Measurements from ENCODE around the gene MXI1.

MXI1 gene

DNA sequence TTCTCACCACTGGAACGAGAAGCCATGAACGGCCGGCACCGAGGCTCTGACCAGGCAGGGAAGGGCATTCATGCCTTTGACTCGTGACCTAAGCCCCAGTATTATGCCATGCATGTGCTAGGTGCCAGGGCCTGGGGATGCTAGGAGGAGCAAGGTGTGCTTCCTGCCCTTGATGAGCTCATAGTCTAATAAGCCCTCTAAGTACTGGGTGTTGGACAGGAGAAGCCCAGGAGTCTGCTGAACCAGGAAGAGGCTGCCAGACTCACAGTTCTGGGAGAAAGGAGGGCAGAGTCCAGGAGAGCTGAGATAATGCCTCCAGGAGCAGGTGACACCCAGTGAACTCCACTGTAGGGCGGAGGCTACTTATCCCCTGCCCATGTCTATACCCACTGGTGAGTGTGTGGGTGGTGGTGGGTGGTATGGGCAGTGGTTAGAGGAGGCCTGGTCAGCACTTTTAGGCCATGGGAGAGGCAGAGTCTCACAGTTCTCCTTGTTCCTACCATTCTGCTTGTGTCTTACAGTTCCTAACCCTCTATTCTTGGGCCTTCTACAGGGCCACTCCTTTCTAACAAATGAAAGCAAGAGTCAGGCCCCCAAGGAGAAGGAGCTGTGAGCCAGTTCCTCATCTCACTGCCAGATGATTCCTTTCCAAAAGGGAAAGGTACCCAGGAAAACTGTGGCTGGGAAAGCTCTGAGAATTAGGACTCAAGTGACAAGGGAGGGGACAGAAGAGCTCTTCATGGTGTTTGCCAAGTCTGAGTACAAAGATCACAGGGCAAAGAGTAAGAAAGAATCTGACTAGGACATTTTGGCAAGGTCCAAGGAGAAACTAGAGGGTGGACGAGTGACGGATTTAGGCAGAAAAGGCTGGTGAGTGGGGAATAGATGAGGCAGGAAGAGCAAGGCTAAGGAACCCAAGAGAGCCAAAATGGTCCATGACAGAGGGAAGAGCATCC, 3.6 kb upstream of the MXI1 start:
- Mint-ChIP-seq H3K27ac (no peak overlapping the region), H3K9me3 (no peaks in the 10 kb centered on the region), H3K36me3 (no peaks in the 10 kb centered on the region), H3K4me1 (peaks cover 14% of the 10 kb centered on the region), H3K27me3 (peaks cover 14% of the 10 kb centered on the region), H3K4me3 (no peak overlapping the region)
- DNase-seq (ENCODE audit: low spot score in 2 of 2) = no peak
- no peak for ATAC-seq (ENCODE audit: low read depth)

DNA sequence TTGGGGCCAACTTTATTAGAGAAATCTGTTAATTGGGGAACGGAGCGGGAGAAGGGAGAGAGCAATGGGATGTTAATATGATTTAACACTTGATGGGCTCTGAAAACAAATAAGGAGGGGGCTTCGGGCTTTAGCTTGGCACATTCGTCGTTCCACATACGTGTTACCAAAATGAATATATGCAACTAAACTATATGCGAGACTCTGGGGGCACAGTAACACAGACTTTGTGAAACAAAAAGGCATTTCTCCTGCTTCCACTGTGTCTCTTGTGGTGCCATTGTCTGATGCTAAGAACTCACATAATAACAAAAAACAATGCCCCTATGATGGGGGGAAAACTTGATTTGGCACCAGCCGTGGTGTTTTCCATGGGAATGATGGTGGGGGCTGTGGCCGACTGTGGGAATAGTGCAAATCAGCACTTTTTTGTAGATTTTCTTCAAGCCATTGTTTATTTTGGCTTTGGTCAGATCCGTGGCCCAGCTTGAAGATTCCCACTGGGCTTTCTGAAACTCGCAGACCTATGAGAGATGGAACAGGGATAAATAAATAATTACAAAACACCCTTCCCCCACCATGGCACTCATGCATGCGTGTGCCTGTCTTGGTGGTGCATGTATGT, 2.2 kb upstream of the MXI1 start:
- H3K27me3 Mint-ChIP-seq = peaks cover 14% of the 10 kb centered on the region
- ATAC-seq (ENCODE audit: low read depth) (no peak), DNase-seq (ENCODE audit: low spot score in 2 of 2) (no peak)
- H3K27ac Mint-ChIP-seq = no peak overlapping the region
- H3K36me3 Mint-ChIP-seq = no peaks in the 10 kb centered on the region
- no peaks in the 10 kb centered on the region for H3K9me3 Mint-ChIP-seq
- no peak overlapping the region for H3K4me3 Mint-ChIP-seq
- peaks cover 20% of the 10 kb centered on the region for H3K4me1 Mint-ChIP-seq

DNA sequence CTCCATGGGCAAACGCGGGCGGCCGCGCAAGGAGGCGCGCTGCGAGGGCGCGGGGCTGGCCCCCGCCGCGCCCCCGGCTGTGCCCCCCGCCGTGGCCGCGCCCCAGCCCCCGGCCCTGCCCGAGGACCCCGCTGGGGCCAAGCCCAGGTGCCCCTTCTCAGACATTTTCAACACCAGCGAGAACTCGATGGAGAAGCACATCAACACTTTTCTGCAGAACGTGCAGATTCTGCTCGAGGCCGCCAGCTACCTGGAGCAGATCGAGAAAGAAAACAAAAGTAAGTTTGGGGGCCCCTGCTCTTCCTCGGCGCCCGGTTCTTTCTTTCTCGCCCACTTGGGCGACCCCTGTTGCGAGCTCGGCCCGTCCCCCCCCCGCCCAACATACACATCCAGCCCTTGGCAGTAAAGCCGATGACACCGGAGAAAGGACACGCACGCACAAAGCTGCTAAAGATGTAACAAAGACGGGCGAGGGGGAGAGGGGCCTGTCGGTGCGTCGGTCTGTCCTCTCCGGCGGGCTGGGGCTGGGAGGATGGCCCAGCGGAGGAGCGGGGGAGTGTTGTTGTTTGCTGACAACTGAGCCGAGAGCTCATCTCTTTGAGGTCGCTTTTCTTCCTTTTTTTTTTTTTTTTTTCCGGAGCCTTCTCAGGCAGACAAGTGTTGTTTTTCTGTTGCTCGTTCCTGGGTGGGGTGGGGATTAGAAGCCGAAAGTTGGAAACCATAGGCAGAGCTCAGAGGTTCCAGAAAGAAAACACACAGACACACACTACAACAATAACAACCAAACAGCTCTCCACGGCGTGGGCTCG, 604 bp downstream of the MXI1 start:
- Mint-ChIP-seq H3K4me1 (peaks cover 39% of the 10 kb centered on the region), H3K27ac (no peak overlapping the region)
- no peak for ATAC-seq (ENCODE audit: low read depth)

DNA sequence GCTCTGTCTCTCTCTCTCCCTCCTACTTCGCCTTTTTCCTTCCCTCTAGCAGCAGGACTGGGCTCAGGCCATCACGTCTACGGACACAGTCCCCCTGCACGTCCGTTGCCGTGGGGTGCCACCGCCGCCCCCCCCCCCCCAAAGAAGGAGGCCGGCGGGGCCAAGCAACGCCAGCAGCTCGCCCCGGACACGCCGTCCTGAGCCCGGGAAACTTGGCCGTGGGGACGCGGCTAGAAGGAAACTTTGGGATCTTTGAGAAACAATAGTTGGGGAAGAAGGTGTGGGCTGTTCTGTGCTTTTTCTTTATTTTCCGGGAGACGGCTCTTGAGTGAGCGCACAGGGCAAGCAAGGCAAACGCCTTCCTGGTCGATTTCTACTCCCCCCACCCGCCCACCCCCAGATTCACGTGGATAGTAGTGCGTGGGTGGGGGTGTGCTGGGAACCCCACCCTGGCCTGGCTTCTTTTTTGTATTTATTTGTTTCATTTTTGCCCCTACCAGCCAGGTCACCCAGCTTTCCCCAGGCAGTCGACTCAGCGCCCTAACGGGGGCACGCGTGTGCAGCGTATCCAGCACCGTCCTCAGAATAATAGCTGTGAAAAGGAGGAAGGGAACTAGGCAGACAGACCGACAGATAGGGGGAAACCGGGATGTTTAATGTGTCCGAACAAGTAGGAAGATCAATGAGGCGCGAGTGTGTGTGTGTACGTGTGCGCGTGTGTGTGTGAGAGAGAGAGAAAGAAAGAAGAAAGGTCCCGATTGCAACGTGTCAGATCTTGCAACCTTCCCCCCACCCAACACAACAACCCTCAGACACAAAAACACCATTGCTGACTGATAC, 1.4 kb downstream of the MXI1 start:
- Mint-ChIP-seq H3K27ac (peak overlapping the region; percentile 42), H3K36me3 (no peaks in the 10 kb centered on the region), H3K27me3 (peaks cover 7% of the 10 kb centered on the region), H3K4me1 (peaks cover 42% of the 10 kb centered on the region), H3K4me3 (peak overlapping the region; percentile 90), H3K9me3 (no peaks in the 10 kb centered on the region)
- no peak for DNase-seq (ENCODE audit: low spot score in 2 of 2)
- ATAC-seq (ENCODE audit: low read depth) = peak; percentile 18

More for the DNA sequence above, 604 bp downstream of the MXI1 start:
- H3K27me3 Mint-ChIP-seq = peaks cover 10% of the 10 kb centered on the region
- H3K4me3 Mint-ChIP-seq = peak overlapping the region; percentile 90
- H3K9me3 Mint-ChIP-seq = no peaks in the 10 kb centered on the region
- peak in 1 of 2 donors; percentile 29 for DNase-seq (ENCODE audit: low spot score in 2 of 2)
- no peaks in the 10 kb centered on the region for H3K36me3 Mint-ChIP-seq

DNA sequence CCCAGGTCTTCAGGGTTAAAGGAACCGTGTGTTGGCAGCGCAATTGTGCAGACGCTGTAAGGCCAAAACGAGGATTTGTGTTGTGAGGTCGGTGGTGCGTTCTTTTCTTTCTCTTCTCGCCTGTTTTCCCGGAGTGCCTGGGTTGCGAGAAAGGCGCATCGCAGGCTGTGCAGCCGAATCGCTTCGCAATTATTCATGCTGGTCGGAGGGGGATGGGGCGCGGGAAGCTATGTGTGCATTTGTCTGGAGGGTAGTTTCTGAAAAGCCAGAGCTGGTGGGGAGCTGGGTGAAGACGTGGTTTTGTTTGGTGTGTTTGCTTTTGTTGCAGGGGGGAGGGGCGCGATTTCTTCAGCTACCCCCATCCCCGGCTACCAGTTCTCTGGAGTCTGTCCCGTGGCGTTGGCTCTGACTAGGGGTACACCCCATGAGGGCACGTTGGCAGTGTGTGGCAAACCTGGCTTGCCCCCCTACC, 2.1 kb downstream of the MXI1 start:
- Mint-ChIP-seq H3K9me3 (no peaks in the 10 kb centered on the region), H3K4me1 (peaks cover 43% of the 10 kb centered on the region), H3K27me3 (peaks cover 7% of the 10 kb centered on the region), H3K36me3 (no peaks in the 10 kb centered on the region), H3K4me3 (peak overlapping the region; percentile 90), H3K27ac (peak overlapping the region; percentile 42)
- DNase-seq (ENCODE audit: low spot score in 2 of 2) (peak in 1 of 2 donors; percentile 48), ATAC-seq (ENCODE audit: low read depth) (peak; percentile 11)

DNA sequence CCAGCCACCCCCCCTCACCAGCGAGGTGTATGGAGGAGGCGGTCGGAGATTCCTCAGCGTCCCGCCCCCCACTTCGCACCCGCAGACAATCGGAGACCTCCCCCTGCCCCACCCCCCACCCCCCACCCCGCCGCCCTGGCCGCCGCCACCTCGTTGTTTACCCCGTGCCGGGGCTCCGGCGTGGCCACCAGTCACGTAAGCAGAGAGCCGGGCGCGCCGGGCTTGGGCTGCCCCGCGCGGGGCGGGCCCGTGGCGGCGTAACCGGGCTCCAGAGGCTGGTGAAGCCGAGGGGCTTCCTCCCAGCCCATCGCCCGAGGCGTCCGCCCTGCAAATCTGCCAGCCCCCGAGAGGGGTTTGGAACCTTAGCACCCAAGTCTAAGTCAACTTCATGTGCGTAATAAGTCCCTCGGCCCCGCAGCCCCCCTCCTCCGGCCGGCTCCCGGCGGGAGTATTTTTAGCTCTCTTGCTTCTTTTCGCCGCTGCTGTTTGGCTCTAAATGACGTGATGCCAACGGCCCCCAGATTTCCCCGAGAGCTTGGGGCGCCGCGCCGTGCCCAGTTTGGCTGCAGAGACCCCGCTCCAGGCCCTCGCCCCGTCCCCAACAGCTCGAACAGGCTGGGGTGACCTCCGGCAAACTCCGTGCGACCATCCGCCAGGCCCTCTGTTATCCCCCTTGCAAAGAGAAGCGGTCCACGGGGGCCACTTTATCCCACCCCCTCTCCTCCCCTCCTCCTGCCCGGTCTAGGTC, 2.7 kb downstream of the MXI1 start:
- Mint-ChIP-seq H3K27me3 (peaks cover 7% of the 10 kb centered on the region), H3K4me3 (peak overlapping the region; percentile 90), H3K27ac (peak overlapping the region; percentile 82), H3K9me3 (no peaks in the 10 kb centered on the region), H3K36me3 (no peaks in the 10 kb centered on the region), H3K4me1 (peaks cover 43% of the 10 kb centered on the region)
- peak in 1 of 2 donors; percentile 49 for DNase-seq (ENCODE audit: low spot score in 2 of 2)
- no peak for ATAC-seq (ENCODE audit: low read depth)

DNA sequence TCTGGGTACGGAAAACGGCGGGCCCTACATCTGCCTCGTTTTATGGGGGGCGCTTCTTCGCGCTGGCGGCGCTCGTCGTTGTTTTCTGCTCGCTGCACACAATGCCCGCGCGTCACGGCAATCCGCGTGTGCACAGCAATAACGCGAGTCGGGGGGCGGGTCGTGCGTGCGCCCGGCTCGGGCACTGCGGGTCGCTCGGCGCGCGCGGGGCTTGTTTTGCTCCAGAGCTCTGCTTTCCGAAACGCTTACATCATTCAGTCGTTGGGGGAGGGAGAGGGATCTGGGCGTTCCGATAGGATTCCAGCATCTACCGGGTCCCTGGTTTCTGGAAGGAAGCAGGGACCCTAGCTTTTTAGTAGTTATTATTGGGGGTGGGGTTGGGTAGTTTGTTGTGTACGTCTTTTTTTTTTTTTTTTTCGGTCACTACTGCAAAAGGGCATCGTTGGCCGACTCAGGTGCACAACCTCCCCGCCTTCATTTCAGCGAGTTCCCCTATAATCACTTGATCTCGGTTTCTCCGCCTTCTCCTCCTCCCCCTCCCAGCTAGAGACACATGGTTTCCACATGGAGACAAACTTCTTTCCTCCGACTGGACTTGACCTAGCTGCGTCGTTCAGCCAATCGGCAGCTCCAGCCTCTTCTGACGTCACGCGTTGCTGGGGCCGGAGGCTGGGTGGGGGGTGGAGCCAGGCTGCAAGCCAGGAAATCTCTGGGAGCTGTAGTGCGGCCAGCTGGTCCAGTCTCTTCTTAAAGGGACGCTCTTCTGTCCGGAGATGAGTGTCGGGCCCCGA, 3.5 kb downstream of the MXI1 start:
- ATAC-seq (ENCODE audit: low read depth) (peak; percentile 72), DNase-seq (ENCODE audit: low spot score in 2 of 2) (peak; percentile 86 to 95)
- H3K36me3 Mint-ChIP-seq = no peaks in the 10 kb centered on the region
- H3K27ac Mint-ChIP-seq = peak overlapping the region; percentile 82
- H3K4me1 Mint-ChIP-seq = peaks cover 45% of the 10 kb centered on the region
- H3K4me3 Mint-ChIP-seq = peak overlapping the region; percentile 90
- H3K27me3 Mint-ChIP-seq = peaks cover 7% of the 10 kb centered on the region
- H3K9me3 Mint-ChIP-seq = no peaks in the 10 kb centered on the region

DNA sequence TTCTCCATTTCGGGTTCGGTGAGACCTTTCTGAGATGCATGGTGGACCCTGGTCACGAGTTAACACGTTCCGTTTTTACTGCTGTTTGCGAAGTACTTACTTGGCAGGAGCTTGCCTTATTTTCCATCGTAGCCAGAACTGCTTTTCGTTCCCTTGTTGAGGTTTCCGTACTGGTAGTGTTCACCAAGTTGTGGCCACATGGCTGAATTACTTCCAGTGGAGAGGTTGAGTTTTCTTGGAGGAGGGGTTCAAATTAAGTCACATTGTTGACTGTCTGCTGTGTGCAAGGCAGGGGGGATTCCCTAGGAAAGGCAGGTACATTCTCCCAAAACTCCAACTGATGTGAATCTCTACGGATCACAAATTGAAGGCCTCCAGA, 4.0 kb downstream of the MXI1 start:
- ATAC-seq (ENCODE audit: low read depth) (no peak), DNase-seq (ENCODE audit: low spot score in 2 of 2) (no peak)
- peak overlapping the region; percentile 82 for H3K27ac Mint-ChIP-seq
- H3K36me3 Mint-ChIP-seq = no peaks in the 10 kb centered on the region
- peaks cover 45% of the 10 kb centered on the region for H3K4me1 Mint-ChIP-seq
- peak overlapping the region; percentile 90 for H3K4me3 Mint-ChIP-seq
- H3K27me3 Mint-ChIP-seq = peaks cover 4% of the 10 kb centered on the region
- no peaks in the 10 kb centered on the region for H3K9me3 Mint-ChIP-seq

DNA sequence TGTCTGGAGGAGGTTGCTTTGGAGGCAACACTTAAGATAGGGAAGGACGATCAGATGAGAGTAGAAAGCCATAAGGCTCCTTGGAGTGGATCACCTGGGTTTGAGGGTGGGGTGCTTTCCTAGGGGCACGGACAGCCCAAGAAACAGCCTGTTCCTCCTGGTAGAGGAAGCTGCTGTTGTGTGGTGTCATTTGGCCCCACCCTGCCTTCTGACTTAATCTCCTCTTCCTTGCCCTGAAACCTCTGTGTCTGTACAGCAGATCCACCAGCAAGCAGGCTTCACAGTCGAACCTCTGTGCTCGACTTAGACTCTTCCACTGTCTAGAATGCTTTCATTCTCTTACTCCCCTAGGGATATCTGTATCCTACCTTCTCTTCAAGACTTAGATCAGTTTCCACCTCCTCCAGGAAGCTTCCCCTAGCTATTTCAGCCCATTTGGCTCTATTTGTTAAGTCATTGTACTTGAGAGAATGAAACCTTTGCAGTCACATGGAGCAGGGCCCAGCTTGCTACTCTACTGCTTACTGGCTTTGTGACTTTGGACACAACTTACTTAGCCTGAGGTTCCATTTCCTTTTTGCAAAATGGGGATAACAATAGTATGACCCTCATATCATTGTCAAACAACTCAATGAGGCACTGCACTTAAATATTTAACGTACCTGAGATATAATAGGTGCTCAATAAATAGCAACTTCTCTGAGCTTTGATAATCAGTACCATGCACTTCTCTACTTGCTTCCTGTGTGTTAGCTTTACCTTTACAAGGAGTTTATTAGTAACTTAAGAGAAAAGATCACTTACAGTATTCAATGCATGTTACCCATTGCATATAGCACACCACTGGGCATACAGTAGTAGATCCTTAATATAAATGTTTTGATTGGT, 5.0 kb downstream of the MXI1 start:
- H3K27me3 Mint-ChIP-seq = no peaks in the 10 kb centered on the region
- no peaks in the 10 kb centered on the region for H3K9me3 Mint-ChIP-seq
- H3K36me3 Mint-ChIP-seq = no peaks in the 10 kb centered on the region
- H3K4me3 Mint-ChIP-seq = peak overlapping the region; percentile 90
- peak overlapping the region; percentile 82 for H3K27ac Mint-ChIP-seq
- peak; percentile 33 for ATAC-seq (ENCODE audit: low read depth)
- peaks cover 41% of the 10 kb centered on the region for H3K4me1 Mint-ChIP-seq
- no peak for DNase-seq (ENCODE audit: low spot score in 2 of 2)

DNA sequence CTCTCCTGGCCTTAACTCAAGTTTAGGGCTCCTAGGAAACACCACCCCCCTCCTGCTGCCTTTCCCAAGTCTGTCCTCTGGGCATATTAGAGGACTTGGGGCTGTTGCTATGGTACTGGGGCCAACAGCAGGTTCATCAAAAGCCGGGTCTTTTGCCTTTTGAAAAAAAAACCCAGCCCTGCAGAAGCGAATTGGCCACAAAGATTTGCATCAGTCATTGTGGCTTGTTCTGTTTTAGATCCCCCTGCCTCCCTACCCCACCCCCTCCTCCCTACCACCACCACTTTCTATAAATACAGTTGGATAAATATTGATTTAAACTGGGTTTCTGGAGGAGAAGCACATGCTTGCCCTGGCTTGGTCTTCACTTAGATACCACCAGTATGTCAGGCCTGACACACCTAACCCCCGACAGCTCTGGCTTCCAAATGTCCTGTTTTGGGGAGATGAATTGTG, 7.0 kb downstream of the MXI1 start:
- no peak overlapping the region for H3K4me3 Mint-ChIP-seq
- peaks cover 31% of the 10 kb centered on the region for H3K4me1 Mint-ChIP-seq
- peak; percentile 5 for ATAC-seq (ENCODE audit: low read depth)
- no peak for DNase-seq (ENCODE audit: low spot score in 2 of 2)
- H3K27me3 Mint-ChIP-seq = no peaks in the 10 kb centered on the region
- no peak overlapping the region for H3K27ac Mint-ChIP-seq
- H3K9me3 Mint-ChIP-seq = no peaks in the 10 kb centered on the region
- no peaks in the 10 kb centered on the region for H3K36me3 Mint-ChIP-seq
